OCI-LY7 (cell line): ENCODE results near the gene OR6C6.

ENCODE experiments used
- CTCF ChIP-seq: fragments of 200-600 bp; sonication (generic); conservative IDR thresholded peaks from 2 replicates; pipeline ENCODE4 v1.5.1; 2014; ENCODE audit warnings: mild to moderate bottlenecking, antibody characterized with exemption, low read length, moderate library complexity, mixed read lengths
- EZH2phosphoT487 ChIP-seq: fragments of 200-600 bp; sonication (generic); IDR thresholded peaks from 2 replicates; pipeline ENCODE4 v1.6.1; 2018; ENCODE audit warnings: low read depth, borderline replicate concordance, mild to moderate bottlenecking, mixed run types, antibody characterized with exemption, low read length, moderate library complexity, mixed read lengths

- TF ChIP-seq CTCF (no peak), EZH2phosphoT487 (no peak)
Measured at GRCh38 chr12:55330446-55330845, 34.1 kb upstream of the OR6C6 start, which contains the start of gene OR6C3.
